ENCODE results near the gene TNNT1.
"Not testable (repeated sequence)": the region's sequence is repeated elsewhere in the genome, so short reads cannot be mapped to it uniquely, and the experiment has no call there.

Gene TNNT1

DNA sequence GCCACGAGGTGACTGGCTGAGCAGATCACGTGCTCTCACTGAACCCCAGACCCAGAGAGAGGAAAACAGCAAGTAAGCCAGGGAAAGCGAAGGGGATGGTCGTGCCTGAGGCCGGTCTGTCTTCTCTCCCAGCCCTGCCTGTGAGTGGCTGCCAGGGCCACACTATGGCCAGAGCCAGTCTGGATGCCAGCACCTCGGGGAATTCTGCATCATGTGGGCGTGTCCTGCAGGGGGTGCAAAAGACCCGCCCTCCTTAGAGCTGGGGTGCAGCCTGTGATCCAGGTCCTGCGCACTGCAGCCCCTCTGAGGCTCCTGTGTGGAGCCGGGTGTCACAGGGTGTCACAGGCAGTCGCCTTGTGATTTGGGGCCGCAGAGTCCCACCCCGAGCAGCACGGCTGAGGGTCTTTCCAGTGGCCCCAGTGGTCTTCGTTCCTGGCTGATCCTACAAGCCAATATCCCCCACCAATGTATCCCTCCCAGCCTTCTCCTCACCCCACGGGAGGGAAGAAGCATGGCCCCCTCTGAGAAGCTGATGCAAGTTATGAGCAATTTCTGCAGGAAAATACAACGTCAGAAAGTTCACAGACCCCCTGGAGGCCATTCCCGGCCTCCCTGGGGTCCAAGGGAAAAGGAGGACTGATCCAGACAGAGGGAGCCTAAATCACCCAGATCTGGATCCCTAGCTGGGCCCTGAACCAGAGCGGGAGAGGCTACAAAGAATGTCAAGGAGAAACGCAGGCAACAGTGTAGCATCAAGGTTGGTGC, 39.3 kb downstream of the TNNT1 start:
- DNase-seq (ENCODE audit: low read depth) = no peak

DNA sequence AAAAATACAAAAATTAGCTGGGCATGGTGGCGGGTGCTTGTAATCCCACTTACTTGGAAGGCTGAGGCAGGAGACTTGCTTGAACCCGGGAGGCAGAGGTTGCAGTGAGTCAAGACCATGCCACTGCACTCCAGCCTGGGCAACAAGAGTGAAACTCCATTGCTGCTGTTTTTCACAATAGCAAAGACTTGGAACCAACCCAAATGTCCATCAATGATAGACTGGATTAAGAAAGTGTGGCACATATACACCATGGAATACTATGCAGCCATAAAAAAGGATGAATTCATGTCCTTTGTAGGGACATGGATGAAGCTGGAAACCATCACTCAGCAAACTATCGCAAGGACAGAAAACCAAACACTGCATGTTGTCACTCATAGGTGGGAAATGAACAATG, 41.8 kb downstream of the TNNT1 start:
- DNase-seq (ENCODE audit: low read depth) = not testable (repeated sequence)

GRCh38 chr19:55106591-55106990, 42.4 kb downstream of the TNNT1 start:
- DNase-seq (ENCODE audit: low read depth) = no peak

GRCh38 chr19:55105237-55105636, 43.8 kb downstream of the TNNT1 start:
- DNase-seq (ENCODE audit: low read depth) = no peak

DNA sequence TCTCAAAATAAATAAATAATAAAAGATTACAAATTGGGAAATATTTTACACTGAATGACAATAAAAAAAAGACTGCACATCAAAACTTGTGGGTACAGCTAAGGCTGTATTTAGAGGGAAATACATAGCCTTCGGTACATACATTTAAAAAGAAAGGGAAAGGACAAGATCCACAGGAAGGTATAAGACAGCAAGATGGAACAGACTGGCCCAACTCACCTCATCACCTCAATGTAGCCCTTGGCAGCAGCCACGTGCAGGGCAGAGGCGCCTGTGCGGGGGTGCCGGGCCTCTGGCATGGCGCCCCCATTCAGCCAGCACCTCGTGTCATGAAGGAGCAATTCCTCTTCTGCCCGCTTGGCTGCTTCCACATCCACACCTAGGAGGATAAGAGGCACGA, 45.8 kb downstream of the TNNT1 start:
- no peak for DNase-seq (ENCODE audit: low read depth)

GRCh38 chr19:55101261-55101660, 47.7 kb downstream of the TNNT1 start:
- DNase-seq (ENCODE audit: low read depth) = no peak

- peak; percentile 19 for DNase-seq (ENCODE audit: low read depth)
Observed at GRCh38 chr19:55099557-55100506, 49.2 kb downstream of the TNNT1 start.

DNA sequence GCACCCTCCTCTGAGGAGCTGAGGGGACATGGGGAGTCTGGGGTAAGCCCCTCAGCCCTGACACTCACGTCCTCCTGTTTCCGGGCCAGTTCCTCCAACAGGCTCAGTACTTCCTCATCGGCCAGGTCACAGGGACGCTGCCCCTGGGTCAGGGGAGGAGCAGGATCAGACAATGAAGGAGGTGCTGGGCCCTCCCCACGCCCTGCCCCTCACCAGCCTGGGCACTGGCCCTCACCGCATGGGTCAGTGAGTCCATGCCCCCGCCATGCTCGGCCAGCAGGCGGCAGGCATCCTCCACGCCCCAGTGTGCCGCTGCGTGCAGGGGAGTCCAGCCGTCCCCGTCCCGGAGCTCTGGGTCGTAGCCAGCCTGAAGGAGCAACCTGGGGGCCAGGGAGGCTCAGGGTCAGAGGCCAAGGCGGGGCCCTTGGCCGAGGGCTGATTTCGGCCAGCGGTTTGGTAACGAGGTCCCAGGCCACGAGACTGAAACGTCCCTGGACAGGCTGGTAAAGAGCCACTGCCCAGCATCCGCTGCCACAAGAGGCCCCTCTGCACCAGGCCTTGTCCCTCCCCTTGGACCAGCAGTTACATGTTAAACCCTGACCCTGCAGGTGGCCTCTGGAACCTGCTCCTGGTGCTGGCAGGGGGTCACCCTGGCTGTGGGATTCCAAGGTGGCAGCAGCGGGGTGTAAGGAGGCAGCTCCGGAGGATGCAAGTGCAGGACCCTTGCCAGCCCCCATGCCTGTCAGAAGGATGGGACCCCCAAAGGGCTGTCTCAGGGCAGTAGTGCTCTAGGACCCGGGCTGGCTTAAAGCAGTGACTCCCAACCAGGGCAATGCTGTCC, 50.1 kb downstream of the TNNT1 start:
- DNase-seq (ENCODE audit: low read depth) = no peak

DNA sequence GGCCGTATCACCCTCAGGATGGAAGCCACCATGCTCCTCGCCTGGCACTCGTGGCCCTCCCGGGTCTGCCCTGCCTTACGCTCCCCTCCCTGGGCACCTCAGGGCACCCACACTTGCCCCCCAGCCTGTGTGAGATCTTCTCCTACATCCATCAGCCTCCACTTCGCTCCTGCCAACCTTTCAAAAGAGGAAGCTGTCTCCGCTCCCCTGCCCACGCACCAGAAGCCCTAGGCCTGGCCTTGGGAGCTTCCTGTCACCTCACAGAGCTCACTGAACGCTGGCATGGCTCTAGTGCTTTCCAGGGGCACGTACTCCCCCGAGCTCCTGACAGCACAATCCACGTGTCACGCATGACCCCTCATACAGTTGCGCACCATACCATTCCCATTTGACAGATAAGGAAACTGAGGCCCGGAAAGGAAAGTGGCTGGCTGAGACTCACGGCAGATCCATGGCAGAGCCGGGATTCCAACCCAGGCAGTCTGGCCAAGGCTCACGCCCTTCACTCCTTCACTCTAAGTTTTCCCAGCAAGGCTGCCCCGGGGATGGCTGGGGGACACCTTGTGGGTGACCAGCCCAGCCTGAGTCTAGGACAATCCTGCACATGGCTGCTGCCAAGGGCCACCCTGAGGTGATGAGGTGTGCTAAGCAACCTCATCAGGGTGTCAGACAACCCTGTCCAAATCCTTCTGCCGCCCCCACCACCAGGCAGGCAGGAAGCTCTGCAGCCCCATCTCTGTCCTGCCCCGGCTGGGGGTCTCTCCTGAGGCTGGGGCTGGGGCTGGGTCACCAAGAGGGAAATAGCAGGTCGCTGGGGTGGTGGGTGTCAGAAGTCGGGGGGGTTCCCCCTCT, 50.9 kb downstream of the TNNT1 start:
- no peak for DNase-seq (ENCODE audit: low read depth)

GRCh38 chr19:55096061-55096701, 52.8 kb downstream of the TNNT1 start:
- no peak for DNase-seq (ENCODE audit: low read depth)

- no peak for DNase-seq (ENCODE audit: low read depth)
Observed at GRCh38 chr19:55095260-55096060, 53.5 kb downstream of the TNNT1 start.

- no peak for DNase-seq (ENCODE audit: low read depth)
Observed at GRCh38 chr19:55094456-55095259, 54.3 kb downstream of the TNNT1 start.

DNA sequence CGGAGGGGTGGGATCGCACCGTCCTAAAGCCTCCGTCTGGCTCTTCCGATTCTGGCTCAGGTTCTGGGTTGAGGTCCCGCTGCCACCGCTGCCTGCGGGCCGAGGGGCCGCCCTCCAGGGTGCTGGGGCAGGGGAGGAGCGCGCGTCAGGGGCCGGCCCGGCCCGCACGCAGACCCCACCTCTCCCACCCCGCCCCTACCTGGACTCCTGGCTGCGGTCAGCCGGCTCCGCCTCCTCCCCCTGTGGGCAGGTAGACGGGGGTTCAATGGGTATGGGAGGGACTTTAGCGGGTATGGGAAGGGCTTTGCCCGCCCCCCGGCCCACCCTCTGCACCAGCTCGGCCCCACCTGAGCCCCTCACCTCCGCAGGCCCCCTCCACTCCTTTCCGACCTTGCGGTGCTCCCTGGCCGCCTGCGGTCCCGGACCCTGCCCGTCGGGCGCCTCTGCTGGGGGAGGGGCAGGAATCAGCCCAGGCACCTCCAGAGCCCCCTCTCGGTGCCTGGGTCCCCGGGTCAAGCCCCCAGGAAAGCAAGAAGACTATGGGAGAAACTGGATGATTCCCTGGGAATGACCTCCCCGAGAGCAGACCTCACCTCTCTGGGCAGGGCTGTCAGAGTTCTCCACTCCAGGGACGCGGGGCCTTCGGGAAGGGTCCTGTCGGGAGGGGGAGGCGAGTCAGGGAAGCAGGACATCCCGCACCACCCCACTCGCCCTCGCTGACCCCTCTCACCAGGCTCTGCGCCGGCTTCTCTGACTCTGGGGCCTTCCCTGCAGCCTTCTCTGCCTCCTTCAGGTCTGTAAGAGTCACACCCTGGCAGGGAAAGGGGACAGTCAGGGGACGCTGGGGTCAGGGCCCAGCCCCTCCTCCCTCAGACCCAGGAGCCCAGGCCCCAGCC, 56.3 kb downstream of the TNNT1 start:
- no peak for DNase-seq (ENCODE audit: low read depth)

- no peak for DNase-seq (ENCODE audit: low read depth)
Observed at GRCh38 chr19:55091955-55092354, 57.1 kb downstream of the TNNT1 start.

DNA sequence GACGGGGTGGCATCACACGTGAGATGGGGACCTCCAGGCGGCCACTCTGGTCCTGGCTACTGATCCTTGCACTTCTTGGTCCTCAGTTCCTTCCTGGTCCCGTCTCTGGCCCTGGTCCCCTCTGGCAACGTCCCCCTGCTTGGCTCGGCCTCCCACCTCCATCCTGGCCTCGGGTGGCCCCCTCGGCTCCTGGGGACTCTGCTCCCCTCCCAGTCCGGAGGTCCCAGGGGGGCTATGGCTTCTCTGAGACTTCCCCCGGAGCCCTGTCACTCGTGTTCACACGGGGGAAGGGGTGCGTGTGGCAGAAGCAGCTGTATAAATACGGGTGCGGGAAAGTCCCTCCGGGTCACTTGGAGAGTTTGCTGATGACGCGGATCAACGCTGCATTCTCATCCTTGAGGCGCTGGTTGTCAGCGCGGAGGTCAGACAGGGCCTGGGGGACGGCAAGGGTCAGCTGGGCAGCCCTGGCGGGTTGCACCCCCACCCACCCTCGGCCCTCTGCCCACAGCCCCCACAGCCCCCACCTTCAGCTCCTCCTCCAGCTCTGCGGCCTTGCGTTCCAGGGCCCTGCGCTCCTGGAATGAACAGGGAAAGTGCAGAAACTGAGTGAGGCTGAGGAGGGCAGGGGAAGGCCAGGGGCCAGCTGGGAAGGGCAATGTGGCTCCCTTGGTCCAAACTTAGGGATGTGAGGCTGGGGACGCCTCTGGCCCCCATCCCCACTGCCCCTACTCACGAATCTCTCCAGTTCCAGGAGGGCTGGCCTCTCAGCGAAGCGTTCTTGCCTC, 57.7 kb downstream of the TNNT1 start:
- no peak for DNase-seq (ENCODE audit: low read depth)

DNA sequence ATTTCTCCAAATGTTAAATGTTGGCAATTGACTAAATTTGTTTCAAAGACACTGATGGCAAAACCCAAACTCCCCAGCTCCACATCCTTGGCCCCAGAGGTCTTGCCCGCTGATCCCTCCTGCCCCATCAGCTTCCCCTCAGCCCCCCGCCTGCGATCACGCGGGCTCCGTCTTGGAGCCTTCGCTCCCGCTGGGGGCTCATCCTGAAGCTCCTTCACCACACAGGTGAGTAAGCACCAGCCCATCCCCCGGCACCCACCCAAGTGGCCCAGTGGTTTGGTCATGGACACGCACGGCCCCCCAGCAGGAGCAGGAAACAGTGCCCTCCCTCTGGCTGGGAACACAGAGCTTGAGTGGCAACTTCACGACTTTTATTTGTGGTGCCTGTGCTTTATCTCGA, 58.4 kb downstream of the TNNT1 start:
- no peak for DNase-seq (ENCODE audit: low read depth)

GRCh38 chr19:55089342-55089944, 59.6 kb downstream of the TNNT1 start:
- DNase-seq (ENCODE audit: low read depth) = no peak
